Loucy (cell line): Measurements from ENCODE around the gene USO1.

Experiments used
- CTCF ChIP-seq: fragments of 200-600 bp; sonication (generic); conservative IDR thresholded peaks from 2 replicates; pipeline ENCODE4 v1.5.1; 2014; ENCODE audit warnings: mild to moderate bottlenecking, antibody characterized with exemption, low read length
- EZH2phosphoT487 ChIP-seq: fragments of 200-600 bp; IDR thresholded peaks from 2 replicates; pipeline ENCODE4 v1.6.1; 2018; ENCODE audit warnings: antibody characterized with exemption, mild to moderate bottlenecking, moderate library complexity, borderline replicate concordance

GRCh38 chr4:75800972-75801371, 76.6 kb downstream of the USO1 start:
- TF ChIP-seq CTCF (no peak), EZH2phosphoT487 (no peak)
